ENCODE measurements around the gene MGAT5.

The MGAT5 gene

GRCh38 chr2:134337631-134338030 is 83.8 kb downstream of the MGAT5 start:
- DNase-seq, result no peak

DNA sequence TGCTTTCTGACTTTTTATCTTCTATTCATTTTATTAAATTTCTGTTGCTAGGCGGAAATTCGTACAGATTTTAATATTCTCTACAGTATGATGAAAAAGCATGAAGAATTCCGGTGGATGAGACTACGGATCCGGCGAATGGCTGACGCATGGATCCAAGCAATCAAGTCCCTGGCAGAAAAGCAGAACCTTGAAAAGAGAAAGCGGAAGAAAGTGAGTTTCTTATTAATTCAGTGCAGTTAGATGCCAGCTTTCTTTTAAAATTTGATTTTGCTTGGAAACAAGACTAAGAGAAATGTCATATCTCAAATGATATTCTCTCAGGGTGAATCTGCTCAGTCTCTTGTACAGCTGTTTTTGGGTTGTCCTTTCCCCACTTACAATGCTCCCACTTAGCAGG is 84.3 kb downstream of the MGAT5 start:
- no peak for DNase-seq

GRCh38 chr2:134341476-134341875 is 87.6 kb downstream of the MGAT5 start:
- DNase-seq, result no peak

GRCh38 chr2:134344954-134345697 is 91.3 kb downstream of the MGAT5 start:
- DNase-seq, result no peak

DNA sequence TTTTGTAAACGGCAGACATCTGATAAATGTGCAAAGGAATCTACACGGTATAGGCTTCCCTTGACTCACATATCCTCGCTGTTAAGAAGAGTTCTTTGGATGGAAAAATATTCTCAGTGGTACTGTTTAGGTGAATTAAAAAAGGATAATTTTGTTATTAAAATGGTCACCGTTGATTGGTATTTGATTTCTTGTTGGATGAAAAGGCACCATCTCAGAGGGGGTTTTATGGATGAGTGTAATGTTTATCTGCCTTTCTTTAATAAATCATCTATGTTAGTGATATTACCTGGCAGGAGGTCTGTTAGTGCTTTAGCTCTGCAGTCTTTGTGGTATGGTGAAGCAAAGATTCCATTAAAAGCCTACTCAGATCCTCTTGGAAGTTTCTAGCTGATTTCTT is 92.3 kb downstream of the MGAT5 start:
- no peak for DNase-seq

DNA sequence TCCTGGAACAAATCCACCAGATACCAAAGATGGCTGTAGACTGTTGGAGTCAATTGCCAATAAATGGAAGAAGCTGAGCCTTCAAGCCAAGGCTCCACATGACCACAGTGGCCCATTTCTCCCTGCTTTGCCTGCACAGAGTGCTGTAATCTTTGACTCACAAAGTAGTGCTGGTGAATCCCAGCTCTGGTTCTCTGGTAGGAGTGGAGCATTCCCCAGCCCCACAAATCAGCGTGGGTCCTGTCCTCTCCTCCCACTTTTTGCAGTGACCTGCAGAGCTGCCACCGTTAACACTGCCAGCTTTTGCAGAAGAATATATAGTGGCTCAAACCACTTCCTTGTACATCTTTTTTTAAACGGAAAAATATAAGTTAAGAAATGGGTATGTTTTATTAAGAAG is 93.9 kb downstream of the MGAT5 start:
- DNase-seq, result no peak

GRCh38 chr2:134348239-134348638 is 94.4 kb downstream of the MGAT5 start:
- DNase-seq, result peak; percentile 5

- no peak for DNase-seq
Observed at GRCh38 chr2:134348760-134349159, 94.9 kb downstream of the MGAT5 start.

GRCh38 chr2:134351016-134351415 is 97.1 kb downstream of the MGAT5 start:
- no peak for DNase-seq

DNA sequence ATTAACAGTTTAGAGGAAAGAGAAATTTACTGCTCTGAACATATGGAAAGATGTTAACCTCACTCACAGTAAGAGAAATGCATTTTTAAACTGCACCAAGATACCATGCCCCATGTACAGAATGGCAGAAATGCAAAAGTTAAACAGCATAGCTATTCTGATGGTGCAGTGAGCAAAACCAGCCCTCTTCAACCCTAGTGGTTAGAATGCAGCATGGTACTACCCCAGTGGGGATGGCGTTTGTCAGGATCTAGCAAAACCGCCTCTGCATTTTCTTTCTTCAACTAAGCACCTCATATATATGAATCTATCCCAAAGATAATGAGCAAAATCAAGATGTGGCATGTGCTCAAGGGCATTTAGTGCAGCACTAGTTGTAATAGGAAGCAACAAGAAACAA is 98.0 kb downstream of the MGAT5 start:
- no peak for DNase-seq

DNA sequence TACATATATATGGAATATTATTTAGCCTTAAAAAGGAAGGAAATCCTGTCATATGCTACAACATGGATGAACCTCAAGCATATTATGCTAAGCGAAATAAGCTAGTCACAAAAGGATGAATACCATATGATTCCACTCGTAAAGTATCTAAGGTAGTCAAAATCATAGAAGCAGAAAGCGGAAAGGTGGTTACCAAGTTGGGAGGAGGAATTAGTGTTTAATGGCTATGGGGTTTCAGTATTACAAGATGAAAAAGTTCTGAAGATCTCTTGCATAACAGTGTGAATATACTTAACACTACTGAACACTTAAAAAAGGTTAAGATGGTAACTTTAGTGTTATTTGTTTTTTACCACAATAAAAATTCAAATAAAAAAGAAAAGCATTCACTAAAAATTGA is 99.0 kb downstream of the MGAT5 start:
- DNase-seq, result no peak

DNA sequence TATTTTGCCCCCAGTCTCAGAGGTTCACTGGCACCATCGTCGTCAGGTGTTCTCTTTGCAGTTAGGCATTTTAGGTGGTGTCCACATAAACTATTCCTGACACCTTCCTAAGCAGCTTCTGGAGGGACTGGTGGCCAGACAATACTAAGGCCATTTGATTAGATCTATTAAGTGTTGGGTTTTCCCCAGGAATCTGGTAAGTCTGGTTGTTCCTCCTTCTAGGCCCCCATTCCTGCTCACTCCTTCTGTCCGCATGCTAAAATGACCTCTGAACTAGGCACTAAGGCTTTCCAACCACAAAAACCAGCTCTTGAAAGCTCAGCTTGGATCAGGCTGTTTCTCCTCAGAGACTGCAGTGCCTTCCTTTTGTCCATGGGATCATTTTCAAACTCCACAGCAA is 100.7 kb downstream of the MGAT5 start:
- DNase-seq, result no peak

DNA sequence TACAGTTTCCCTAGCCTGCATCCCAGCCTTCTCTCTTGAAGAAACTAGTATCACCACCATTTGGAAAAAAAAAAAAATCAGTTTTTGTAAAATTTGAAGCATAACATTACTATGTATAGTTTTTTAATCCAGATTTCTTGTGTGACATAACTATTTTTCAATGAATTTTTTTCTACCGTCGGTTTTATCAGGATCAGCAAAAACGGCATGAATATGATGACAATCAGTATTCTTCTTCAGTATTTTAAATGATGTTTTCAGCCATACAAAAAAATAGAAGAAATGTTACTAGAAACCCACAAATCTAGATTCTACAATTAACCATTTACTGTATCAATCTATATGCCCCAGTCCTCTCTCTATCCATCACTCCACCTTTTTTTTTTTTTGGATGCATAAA is 103.9 kb downstream of the MGAT5 start:
- no peak for DNase-seq

- DNase-seq, result no peak
Observed at GRCh38 chr2:134359367-134360081, 105.7 kb downstream of the MGAT5 start.

DNA sequence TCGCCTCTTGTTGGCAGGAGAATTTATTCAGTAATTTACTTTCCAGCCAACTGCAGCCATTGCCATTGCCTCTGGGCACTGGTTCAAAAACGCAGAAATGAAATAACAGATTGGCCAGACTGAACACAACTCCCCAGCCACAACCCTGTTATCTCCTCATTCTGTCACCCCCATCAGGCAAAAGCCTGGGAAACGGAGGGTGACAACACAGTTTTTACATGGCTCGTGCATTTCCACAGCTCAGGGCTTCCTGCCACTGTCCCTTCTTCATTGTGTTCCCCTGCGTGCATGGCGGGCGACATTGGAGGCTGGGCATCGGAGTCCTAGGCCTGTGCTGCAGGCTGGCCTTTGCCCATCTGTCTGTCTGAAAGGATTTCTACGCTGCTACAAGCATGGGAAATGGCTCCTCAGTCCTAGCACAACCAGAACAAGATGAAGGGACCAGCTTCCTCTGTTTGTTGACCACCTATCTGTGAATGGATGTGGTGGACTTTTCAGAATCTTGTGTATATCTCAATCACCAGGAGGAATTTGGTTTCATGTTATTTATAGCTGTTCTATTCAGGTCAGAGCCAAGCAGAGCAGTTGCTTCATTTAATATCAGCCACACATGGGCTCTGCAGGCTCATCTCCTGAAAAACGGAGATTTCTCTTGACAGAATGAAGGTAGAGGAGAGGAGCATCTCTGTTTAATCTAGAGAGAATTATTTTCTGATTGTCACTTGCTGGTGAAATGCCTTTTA is 107.0 kb downstream of the MGAT5 start:
- DNase-seq, result no peak

GRCh38 chr2:134361648-134362047 is 107.8 kb downstream of the MGAT5 start:
- no peak for DNase-seq

DNA sequence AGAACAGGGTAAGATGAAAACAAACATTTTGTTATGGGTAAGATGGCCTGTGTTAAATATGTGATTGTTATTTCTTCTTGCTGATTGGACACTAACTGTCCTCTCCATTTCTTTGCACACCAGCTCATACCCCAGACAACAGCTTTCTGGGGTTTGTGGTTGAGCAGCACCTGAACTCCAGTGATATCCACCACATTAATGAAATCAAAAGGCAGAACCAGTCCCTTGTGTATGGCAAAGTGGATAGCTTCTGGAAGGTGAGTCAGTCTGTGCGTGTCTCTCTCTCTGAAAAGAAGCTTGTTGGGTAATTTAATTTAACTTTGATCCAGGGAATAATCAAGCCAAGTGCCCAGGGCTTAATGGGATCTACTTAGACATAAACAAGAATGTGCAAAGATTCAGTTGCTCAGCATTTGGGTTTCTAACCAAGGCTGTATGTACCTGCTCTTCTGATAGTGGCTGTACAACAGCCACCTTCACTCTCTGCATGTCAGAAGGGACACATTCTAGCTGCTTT is 108.3 kb downstream of the MGAT5 start:
- DNase-seq, result no peak

GRCh38 chr2:134362740-134363139 is 108.9 kb downstream of the MGAT5 start:
- no peak for DNase-seq

GRCh38 chr2:134365356-134365755 is 111.5 kb downstream of the MGAT5 start:
- DNase-seq, result no peak

- no peak for DNase-seq
Observed at GRCh38 chr2:134366359-134366758, 112.5 kb downstream of the MGAT5 start.

DNA sequence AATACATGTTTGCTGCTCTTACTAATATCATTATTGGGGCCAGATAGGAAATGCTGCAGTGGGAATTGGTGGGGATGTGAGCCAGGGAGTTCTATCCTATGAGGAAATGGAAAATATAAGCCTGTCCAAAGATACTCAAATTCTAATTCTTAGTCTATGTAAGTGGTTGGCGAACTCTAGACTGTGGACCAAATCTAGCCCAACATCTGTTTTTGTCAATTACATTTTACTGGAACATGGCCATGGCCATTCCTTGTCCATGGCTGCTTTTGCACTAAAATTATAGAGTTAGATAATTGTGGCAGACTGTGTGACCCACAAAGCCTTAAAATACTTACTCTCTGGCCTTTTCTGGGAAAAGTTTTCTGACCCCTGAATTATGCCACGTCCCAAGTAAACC is 113.3 kb downstream of the MGAT5 start:
- no peak for DNase-seq

DNA sequence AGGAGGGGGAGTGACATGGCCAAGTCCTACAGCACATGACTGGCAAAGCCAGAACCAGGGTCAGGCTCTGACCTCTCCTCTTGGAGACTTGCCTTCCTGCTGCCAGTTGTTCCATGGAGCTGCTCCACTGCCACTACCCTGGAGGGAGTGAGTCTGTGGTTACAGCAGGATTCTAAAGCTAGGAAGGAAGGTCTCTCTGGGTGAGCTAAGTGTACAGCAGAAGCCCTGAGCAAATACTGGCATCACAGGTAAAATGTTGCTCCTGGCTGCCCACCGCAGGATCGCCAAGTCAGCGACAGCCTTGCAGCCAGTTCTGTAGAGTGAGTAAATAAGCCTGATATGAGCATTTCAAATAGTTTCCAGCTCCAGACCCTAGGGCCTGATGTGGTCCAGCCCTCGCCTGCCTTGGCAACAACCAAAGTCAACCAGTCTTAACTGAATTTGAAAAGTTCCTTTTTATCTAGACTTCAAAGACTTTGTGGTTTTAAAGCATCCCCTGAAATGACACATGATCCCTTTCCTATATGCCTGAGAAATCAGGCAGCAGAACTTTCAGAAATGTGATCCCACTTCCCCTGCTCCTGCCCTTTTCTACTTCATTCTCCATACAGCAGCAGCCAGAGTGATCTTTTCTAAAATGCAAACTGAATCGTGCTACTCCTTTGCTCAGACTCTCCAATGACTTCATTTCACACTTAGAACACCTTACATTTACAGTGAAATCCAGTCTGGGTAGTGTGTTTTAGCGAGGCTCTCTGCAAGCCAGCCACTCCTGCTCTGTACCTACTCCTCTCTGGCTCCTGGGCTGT is 114.3 kb downstream of the MGAT5 start:
- no peak for DNase-seq
